Activated CD8-positive, alpha-beta memory T cell treated with anti-CD3 and anti-CD28 coated beads for 36 hours (primary cell): Measurements from ENCODE around the gene DYNLL2. TPM values are rescaled to one million over a fixed set of nuclear protein-coding genes. Genes with fewer than 3 reads are reported as not detected.
"Not testable (repeated sequence)": the region's sequence is repeated elsewhere in the genome, so short reads cannot be mapped to it uniquely, and the experiment has no call there.

Experiments
- CTCF ChIA-PET: fragments of 350-600 bp; sonication (Branson Sonifier 250); formaldehyde crosslinking; loops from one replicate; lab custom pipeline; 2021; ENCODE audit warnings: antibody characterized with exemption; lab: Charles Lee
- POLR2A ChIA-PET: fragments of 350-600 bp; sonication (Branson Sonifier 250); formaldehyde crosslinking; loops from one replicate; lab custom pipeline; 2021; ENCODE audit warnings: antibody characterized with exemption; lab: Charles Lee
- total RNA-seq, 2 experiments: library from RNA; stranded (reverse); gene quantifications; one replicate each; pipeline ENCODE4 v1.2.3, GENCODE V29; 2021

The DYNLL2 gene
- total RNA-seq, 2 experiments from 2014 or later, result 36.1 to 36.5 TPM

DNA sequence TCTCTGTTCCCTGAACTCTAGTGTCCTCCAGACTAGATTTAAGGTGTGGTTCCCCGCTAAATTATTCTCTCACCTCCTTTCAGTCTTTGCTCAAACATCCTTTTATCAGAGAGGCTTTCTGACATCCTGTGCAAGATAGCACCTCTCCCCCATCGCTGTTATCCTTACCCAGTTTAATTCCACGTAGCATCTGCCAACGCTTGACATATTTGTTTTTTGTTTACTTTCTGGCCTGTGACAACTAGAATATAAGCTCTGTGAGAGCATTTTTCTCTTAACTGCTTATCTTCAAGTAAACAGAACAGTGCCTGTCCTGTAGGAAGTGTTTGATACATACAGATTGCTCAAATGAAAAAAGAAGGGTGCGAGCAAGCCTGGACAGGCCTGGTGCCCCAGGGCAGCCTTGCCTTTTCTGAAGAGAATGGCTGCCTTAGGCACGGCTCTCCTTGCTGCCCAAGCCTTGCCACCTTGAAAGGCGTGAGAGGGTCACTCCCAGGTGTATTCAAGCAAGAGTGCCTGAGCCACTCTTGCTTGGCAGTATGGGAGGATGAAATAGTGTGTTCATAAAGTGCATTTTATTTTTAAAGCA lies 9.7 kb downstream of the DYNLL2 start:
- CTCF ChIA-PET, result interaction anchor here (0.6 kb wide), 1 partner anchor 1403 kb away, joined by 3 read pairs; no protein-coding TSS in a partner anchor

DNA sequence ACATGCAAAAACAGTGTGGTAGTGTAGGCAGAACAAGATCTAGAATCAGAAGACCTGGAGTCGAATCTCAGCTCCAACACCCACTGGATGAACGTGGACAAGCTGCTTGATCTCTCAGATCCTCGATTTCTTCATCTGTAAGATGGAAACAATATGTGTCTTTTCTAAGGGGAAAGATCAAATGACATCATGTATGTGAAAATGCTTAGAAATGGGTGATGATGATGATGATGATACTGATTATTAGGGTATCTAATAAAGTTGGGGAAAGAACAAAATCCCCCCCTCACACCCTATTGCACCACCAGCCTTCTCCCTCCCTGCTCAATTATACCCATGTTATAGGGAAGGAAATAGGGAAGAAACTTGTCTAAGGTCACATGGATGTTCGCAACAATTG lies 10.9 kb downstream of the DYNLL2 start:
- CTCF ChIA-PET, result no interaction called here
- POLR2A ChIA-PET, result no interaction called here

More for the DNA sequence above, 9.7 kb downstream of the DYNLL2 start:
- POLR2A ChIA-PET, result no interaction called here

DNA sequence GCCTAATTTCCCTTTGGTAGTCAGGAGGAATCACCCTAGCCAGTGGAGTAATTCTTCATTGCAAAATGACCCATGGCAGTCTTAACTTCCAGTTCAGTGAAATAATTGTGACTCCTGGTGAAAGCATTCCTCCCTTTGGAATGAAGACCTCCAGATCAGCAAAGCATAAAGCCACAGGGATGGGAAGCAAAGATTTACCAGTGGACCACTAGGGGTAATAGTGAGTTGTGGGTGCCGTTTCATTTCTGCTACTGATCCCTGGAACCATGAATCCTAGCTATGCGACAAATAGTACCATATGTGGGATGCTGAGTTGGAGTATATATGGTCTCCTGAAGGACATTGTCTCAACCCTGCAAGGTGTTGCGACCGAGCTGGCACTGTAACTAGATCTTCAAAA lies 13.7 kb downstream of the DYNLL2 start:
- CTCF ChIA-PET, result no interaction called here
- POLR2A ChIA-PET, result interaction anchor here (0.6 kb wide), 1 partner anchor 8 kb away, joined by 4 read pairs; no protein-coding TSS in a partner anchor

DNA sequence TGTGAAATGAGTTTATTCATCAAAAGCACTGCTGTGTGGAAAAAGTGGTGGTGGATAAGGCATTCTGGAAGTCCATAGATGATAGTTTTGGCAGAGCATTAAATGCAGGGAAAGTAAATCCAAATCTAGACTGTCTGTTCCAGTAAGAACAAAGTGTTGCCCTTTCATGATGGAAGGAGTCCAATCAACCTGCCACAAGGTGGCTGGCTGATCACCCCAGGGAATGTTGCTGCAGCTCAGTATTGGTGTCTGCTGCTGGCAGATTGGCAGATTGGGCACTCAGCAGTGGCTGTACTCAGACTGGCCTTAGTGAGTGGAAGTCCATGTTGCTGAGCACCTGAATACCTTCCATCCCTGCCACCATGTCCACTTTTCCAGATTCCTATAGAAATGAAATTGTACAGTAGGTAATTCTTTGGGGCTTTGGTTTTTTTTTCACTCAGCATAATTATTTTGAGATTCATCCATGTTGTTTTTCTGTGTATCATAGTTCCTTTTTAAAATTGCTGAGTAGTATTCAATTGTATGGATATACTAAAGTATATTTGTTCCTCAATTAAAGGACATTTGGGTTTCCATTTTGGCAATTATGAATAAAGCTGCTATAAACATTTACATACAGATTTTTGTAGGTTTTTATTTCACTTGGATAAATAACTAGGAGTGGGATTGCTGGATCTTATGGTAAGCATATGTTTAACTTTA lies 14.3 kb downstream of the DYNLL2 start:
- ChIA-PET CTCF (no interaction called here), POLR2A (interaction anchor here (0.6 kb wide), 1 partner anchor 9 kb away, joined by 4 read pairs; no protein-coding TSS in a partner anchor)

DNA sequence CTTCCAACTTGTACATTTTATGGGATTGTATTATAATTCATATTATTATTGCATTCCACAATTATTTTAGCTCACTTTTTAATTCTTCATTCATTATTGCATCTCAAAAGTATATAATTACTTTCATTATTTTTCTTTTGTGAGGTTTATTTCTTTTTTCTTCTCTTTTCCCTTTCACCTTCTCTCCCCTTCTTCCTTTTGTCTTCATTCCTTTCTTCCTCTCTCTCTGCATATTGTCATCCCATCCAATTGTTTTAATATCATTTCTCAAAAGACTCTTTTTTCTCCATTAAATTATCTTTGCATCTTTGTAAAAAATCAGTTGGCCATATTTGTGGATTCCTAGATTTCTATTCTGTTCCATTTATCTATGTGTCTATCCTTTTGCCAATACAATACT lies 17.3 kb downstream of the DYNLL2 start:
- ChIA-PET CTCF (interaction anchor here (1.0 to 1.5 kb wide), 2 partner anchors 12 to 21 kb away, joined by 3 to 4 read pairs; no protein-coding TSS in a partner anchor), POLR2A (interaction anchor here (0.7 kb wide), 1 partner anchor 260 kb away, joined by 6 read pairs; no protein-coding TSS in a partner anchor)

DNA sequence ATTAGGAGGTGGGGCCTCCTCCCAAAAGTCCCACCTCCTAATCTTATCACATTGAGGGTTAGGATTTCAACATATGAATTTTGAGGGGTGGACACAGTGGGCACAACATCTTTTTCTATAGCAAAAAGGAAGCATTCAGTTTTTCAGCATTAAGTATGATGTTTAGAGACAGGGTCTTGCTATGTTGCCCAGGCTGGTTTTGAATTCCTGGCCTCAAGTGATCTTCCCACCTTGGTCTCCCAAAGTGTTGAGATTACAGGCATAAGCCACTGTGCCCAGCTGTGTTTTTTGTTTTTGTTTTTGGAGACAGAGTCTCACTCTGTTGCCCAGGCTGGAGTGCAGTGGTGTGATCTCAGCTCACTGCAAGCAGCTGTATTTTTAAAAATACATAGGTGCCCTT lies 18.7 kb downstream of the DYNLL2 start:
- CTCF ChIA-PET, result interaction anchor here (1.5 kb wide), 1 partner anchor 19 kb away, joined by 3 read pairs; no protein-coding TSS in a partner anchor
- POLR2A ChIA-PET, result not testable (repeated sequence)

DNA sequence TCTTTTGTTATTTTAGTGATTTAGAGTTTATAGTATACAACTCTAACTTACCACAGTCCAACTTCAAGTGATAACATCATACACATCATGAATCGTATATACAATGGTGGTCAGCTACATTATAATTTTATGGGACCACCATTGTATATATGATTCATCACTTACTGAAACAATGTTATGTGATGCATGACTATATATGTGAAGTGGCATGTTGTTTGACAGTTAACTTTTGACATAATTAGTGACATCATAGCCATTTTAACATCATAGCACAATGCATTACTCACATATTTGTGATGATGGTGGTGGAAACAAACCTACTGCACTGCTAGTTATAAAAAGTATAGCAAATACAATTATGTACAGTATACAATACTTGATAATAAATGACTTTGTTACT lies 21.9 kb downstream of the DYNLL2 start:
- POLR2A ChIA-PET, result no interaction called here
- CTCF ChIA-PET, result no interaction called here

DNA sequence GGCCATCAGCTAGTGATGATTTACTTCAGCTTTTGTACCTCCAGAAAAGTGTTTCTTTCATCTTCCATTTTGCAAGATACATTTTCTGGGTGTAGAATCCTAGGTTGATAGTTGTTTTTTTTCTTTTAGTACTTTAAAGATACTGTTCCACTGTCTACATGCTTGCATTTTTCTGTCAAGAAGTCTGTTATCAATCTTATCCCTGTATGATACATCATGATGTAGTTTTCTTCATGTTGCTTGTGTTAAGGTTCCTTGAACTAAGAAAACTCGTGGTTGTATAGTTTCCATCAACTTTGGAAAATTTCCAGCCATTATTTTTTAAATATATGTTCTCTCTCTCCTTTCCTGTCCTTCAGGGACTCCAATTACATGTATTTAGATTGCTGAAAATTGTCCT lies 24.1 kb downstream of the DYNLL2 start:
- ChIA-PET CTCF (no interaction called here), POLR2A (no interaction called here)

DNA sequence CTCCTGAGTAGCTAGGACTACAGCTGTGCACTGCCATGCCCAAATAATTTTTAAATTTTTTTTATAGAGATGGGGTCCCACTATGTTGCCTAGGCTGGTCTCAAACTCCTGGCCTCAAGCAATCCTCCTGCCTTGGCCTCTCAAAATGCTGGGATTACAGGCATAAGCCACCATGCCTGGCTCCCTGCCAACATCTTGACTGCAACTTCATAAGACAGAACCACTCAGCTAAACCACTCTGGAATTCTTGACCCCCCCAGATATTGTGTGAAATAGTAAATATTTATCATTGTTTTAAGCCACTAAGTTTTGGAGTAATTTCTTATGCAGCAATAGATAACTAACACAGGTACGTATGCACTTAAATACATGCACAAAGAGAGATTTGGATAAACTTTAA lies 26.0 kb downstream of the DYNLL2 start:
- POLR2A ChIA-PET, result no interaction called here
- CTCF ChIA-PET, result interaction anchor here (0.5 to 1.6 kb wide), 2 partner anchors 11 to 825 kb away, joined by 3 read pairs; no protein-coding TSS in a partner anchor

DNA sequence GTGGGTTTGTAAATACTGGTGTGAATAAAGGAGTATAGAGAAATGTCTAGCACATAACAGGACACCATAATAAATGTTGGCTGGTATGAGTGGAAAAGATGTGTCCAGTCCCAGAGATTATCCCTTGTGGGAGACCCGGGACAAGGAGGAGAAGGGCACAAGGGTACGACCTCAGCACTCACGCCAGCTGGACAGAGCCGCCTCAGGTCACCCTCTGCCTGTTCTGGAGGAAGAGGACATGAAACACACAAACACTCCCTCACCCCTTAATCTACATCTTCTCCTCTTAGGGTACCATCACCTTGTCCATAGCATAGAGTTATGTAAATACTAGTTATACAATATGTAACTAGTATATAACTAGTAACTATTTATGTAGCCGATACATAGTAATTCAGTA lies 26.8 kb downstream of the DYNLL2 start:
- ChIA-PET POLR2A (no interaction called here), CTCF (interaction anchor here (1.6 kb wide), 1 partner anchor 10 kb away, joined by 3 read pairs; no protein-coding TSS in a partner anchor)

DNA sequence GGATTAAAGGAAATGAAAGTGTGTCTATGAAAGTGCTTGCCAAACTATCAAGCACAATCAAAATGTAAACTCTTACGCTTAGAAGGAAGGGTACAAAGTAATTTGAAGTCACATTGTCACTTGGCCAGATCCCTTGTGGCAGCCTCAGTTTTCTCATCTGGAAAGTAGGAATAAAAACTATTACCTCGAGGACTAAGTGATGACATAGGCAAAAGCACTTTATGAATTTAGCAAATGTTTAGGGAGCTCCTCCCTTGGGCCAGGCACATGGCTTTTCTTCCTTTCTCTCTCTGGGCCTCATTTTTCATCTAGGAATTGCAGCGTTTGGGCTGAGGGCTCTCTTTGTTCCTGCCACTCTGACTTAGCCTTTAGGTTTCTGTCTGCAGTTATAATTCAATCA lies 28.5 kb downstream of the DYNLL2 start:
- ChIA-PET POLR2A (no interaction called here), CTCF (interaction anchor here (1.1 to 1.6 kb wide), 3 partner anchors 43 to 252 kb away, joined by 4 to 15 read pairs (median 6); no protein-coding TSS in a partner anchor)

DNA sequence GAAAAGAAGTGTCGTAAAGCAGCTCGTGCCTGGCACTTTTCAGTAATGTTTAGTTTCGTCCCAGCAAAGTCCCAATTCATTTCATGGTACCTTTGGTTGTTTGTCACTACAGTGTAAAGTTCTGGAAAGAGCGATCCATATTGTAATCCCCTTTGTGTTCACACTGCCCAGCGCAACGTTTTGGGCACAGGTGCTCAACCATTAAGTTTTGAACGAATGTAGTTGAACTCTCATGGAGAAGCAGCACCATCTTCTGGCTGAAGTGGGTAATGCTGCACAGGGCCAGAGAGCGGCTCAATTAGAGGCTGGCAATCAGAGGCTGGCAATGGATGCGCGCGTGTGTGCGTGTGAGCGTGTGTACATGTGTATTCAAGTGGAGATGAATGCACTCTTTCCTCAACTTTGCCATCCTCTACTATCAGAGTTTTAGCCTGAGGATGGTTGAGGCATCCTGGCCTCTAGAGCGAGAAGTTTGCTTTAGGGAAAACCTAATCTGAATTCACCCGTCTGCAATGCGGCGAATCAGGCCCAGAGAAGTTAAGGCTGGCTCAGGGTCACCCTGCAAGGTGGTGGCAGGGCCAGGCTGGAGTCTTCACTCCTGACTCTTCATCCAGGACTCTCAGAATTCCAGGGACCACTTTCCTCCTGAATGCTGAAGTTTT lies 29.9 kb downstream of the DYNLL2 start:
- ChIA-PET POLR2A (no interaction called here), CTCF (interaction anchor here (0.6 to 1.6 kb wide), 12 partner anchors 12 to 644 kb away, joined by 3 to 15 read pairs (median 3); no protein-coding TSS in a partner anchor)

DNA sequence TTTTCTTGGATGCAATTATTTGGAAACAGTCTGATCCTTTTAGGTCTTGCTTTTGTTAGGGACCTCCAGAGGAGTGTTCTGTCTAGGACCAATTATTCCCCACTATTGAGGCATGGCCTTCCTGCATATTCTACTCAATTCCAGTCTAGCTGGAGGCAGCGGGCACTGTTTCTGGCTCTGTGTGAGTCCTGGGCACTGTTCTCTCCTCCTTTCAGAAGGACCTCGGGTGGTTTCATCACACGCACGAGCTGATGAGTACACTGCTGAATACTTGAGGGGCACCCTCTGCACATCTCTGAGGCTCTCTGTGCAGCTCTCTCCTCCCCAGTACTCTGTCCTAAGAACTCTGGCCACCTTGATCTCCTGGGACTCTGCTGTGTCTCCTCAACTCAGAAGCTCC lies 30.7 kb downstream of the DYNLL2 start:
- ChIA-PET CTCF (interaction anchor here (0.8 to 2.0 kb wide), 7 partner anchors 58 to 255 kb away, joined by 3 to 8 read pairs (median 3); no protein-coding TSS in a partner anchor), POLR2A (no interaction called here)

DNA sequence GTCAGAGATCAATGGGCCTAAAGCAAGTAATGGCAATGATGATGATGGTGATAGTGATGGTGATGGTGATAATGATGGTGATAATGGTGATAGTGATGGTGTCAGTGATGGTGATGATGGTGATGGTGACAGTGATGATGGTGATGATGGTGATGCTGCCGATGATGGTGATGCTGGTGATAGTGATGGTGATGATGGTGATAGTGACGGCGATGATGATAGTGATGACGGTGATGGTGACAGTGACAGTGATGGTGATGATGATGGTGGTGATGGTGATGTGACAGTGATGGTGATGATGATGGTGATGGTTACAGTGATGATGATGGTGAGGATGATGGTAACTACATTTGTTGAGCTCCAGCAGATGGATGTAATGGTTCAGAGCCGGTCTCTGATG lies 34.2 kb downstream of the DYNLL2 start:
- CTCF ChIA-PET, result no interaction called here
- POLR2A ChIA-PET, result no interaction called here

DNA sequence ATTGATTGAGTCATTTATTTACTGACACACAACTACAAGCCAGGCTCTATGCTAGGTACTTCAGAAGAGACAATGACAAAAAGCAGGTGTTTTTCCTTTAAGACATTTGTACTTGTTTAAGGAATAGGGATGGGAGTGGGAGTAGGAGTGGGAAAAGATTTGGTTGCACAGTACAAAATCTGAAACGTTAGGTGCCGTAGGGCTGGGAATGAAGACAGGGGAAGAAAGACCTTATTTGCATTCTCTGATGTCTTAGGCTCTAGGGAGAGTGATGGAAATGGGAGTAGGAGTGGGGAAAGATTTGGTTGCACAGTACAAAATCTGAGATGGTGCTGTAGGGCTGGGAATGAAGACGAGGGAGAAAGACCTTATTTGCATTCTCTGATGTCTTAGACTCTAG lies 36.3 kb downstream of the DYNLL2 start:
- ChIA-PET CTCF (interaction anchor here (1.1 kb wide), 1 partner anchor 10 kb away, joined by 3 read pairs; no protein-coding TSS in a partner anchor), POLR2A (no interaction called here)

DNA sequence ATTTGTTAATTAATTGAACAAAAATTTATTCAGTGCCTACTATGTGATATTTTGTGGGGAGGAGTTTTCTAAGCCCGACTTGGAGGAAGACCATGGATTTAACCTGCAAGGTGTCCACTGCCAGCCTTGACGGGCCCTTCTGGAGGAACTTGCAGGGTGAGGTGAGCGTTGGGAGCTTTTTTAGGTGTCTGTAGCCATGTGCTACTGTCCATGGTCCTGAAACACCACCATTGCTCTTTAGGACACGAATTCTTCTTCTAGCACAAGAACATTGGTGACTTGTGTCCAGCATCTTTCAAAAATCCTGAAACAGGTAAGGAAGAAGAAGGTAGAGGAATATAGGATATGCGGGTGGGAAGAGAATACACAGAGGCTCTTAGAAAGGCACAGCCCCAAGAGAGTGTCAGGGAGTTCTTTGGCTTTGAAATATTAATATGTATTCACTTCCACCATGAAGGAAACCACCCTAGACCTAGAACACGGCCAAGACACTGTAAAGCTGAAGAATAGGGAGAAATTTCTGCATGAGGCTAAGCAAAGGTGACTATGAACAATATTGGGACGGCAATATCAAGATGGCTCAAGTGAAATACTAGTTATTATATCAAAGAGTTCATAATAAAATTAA lies 37.1 kb downstream of the DYNLL2 start:
- ChIA-PET POLR2A (no interaction called here), CTCF (interaction anchor here (1.1 to 1.3 kb wide), 2 partner anchors 10 to 19 kb away, joined by 3 read pairs; no protein-coding TSS in a partner anchor)

DNA sequence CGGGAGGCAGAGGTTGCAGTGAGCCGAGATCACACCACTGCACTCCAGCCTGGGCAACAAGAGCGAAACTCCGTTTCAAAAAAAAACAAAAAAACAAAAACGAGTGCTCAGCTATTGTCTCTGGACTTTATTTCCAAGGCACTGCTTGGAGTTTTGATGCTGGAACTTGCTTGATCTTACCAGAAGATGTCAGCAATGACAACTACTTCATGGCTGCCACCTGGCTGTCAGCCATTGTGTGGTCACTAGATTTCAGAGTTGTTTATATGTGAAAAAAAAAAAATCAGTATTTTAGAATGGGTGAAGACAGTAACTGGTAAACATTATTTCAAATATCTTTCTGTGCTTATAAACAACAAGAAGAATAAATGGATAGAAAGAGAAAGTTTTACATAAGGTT lies 38.7 kb downstream of the DYNLL2 start:
- ChIA-PET CTCF (interaction anchor here (0.6 to 1.5 kb wide), 3 partner anchors 21 to 304 kb away, joined by 3 to 6 read pairs (median 3); no protein-coding TSS in a partner anchor), POLR2A (no interaction called here)

DNA sequence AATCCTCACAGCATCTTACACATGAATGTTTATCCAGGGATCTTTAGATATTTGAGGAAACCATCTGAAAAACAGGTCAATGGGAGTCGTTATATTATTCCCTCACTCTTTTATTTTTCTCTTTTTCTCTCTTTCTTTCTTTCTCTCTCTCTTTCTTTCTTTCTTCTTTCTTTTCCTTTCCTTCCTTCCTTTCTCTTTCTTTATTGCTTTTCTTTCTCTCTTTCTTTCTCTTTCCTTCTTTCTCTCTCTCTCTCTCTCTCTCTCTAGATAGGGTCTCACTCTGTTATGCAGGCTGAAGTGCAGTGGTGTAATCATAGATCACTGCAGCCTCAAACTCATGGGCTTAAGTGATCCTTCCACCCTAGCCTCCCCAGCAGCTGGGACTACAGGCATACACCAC lies 44.6 kb downstream of the DYNLL2 start:
- ChIA-PET CTCF (no interaction called here), POLR2A (no interaction called here)

DNA sequence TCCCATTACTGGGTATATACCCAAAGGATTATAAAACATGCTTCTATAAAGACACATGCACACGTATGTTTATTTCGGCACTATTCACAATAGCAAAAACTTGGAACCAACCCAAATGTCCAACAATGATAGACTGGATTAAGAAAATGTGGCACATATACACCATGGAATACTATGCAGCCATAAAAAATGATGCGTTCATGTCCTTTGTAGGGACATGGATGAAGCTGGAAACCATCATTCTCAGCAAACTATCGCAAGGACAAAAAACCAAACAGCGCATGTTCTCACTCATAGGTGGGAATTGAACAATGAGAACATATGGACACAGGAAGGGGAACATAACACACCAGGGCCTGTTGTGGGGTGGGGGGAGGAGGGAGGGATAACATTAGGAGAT lies 49.5 kb downstream of the DYNLL2 start:
- POLR2A ChIA-PET, result not testable (repeated sequence)

More for the DNA sequence above, 49.5 kb downstream of the DYNLL2 start:
- CTCF ChIA-PET, result not testable (repeated sequence)
